Bronchial smooth muscle cell (primary cell): Measurements from ENCODE around the gene IPMK. TPM values are rescaled to one million over a fixed set of nuclear protein-coding genes. Genes with fewer than 3 reads are reported as not detected.

Experiments
- total RNA-seq: library from RNA; depleted of rRNA; stranded (reverse); fragments of >200 nt; gene quantifications from 2 replicates; pipeline ENCODE4 v1.2.1, GENCODE V29; 2014

IPMK gene
- 1.9 and 5.5 TPM in 2 replicates for total RNA-seq

GRCh38 chr10:58267713-58268453 lies at the start of gene IPMK:
IPMK (minus strand) TSS chr10:58267894; CDS start chr10:58267611, 283 bp downstream.

DNA sequence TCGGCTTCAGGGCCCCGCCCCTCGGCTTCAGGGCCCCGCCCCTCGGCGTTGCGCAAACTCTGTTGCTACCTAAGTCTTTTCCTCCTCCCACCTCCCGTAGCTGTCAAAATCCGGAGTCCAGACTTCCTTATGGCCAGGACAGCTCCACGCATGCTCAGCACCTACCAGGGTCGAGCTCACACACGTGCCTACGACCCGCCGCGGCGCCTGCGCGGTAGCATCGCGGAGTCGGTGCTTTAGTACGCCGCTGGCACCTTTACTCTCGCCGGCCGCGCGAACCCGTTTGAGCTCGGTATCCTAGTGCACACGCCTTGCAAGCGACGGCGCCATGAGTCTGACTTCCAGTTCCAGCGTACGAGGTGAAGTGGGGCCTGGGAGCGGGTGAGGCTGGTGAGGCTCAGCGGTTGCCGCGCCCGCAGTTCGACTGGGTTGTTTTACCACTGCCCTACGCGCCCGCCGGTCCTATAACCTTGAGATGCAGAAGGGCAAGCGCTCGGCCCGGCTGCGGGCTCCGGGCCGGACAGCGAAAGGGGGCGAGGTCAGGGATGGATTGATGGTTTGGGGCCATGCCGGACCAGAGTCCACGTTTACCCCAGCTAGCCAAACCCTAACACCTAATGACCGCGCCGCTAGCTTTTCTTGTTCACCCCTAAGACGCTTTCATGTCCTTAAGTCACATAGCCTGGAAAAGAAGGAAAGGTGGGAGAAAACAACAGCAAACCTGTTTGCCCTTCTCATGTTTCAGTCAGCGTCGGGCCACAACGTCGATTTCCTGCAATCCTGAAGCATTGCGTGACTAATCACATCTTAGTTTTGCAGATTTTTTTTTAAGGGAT lies 1.5 kb upstream of the IPMK start, which contains the start of gene CISD1:
Gene CISD1 (plus strand): TSS at position 217 of the 836 bp plus-strand sequence. CDS start 112 bp downstream, at position 329.

Other genes starting within 250 kb of the IPMK start
- 13.2 and 15.8 TPM in 2 replicates for gene CISD1, start 1.3 kb upstream of the IPMK start, total RNA-seq
- gene UBE2D1, start 67.1 kb upstream of the IPMK start, total RNA-seq: 5.8 and 8.5 TPM in 2 replicates
- gene TFAM, start 117.5 kb upstream of the IPMK start, total RNA-seq: 15.5 and 19.1 TPM in 2 replicates
- gene BICC1, start 245.0 kb upstream of the IPMK start, total RNA-seq: 74.9 and 78.8 TPM in 2 replicates